ENCODE results near the gene HERPUD2. TPM values are rescaled to one million over a fixed set of nuclear protein-coding genes. Genes with fewer than 3 reads are reported as not detected.

HERPUD2 gene
- total and polyA plus RNA-seq, 2 of the 4 experiments (the other 2 are of a cell fraction): 22.2 to 27.2 TPM

GRCh38 chr7:35599645-35600044 is 95.3 kb downstream of the HERPUD2 start:
- CTCF ChIA-PET: no interaction called here
- no peaks in the 10 kb centered on the region for H3K79me1 ChIP-seq (ENCODE audit: low read depth in 1 of 2, low read length in 2 of 2)
- H3K14ac ChIP-seq (replicated peaks; ENCODE audit: low read depth, low read length): no peak overlapping the region
- no TSS peak for BruUV-seq (replicated peaks)
- in situ Hi-C loops (cut with MboI; ENCODE audit: low sequenced_read_pairs) (no loop called here), intact Hi-C loops (cut with micrococcal nuclease) (loop anchor here (1.0 kb wide), 1 partner anchor 33 kb away; no protein-coding TSS in a partner anchor), dilution Hi-C loops (cut with HindIII; ENCODE audit: low sequenced_read_pairs, unreplicated experiment) (no loop called here)
- POLR2A ChIA-PET (ENCODE audit: unreplicated experiment): interaction anchor here (0.6 kb wide), 1 partner anchor 12 kb away, joined by 3 read pairs; no protein-coding TSS in a partner anchor
- H2AFZ ChIP-seq (replicated peaks; ENCODE audit: low read length, poor library complexity): no peak overlapping the region
- H3K9ac ChIP-seq (ENCODE audit: low read depth, low read length): no peak overlapping the region
- no peaks in the 10 kb centered on the region for H4K20me1 ChIP-seq (ENCODE audit: insufficient read depth, low read length)
- WGBS, 2 experiments (ENCODE audit: extremely low coverage in 2 of 2, insufficient read length in 1 of 2): no CpG with 5 or more reads among the region's 1 CpG
- H2AK9ac ChIP-seq (replicated peaks; ENCODE audit: low read depth, low read length, poor library complexity): no peak overlapping the region
- H3K18ac ChIP-seq (ENCODE audit: low read depth, low read length): no peak overlapping the region
- H3K27ac ChIP-seq (ENCODE audit: insufficient read depth, low read length): no peak overlapping the region
- no peak overlapping the region for H2BK20ac ChIP-seq (ENCODE audit: low read depth, low read length)
- H2BK120ac ChIP-seq (ENCODE audit: low read depth, low read length): no peak overlapping the region
- DNase-seq: no peak
- H3K9me1 ChIP-seq (ENCODE audit: insufficient read depth, low read length): 0 out of 2 replicates have a peak, but pooled peaks cover 3% of the 10 kb centered on the region
- TF ChIP-seq RFX5 (IDR thresholded peaks at IDR 0.05; ENCODE audit: low read depth, low read length): no peak
- no peak for TF ChIP-seq SMC3 (IDR thresholded peaks at IDR 0.05; ENCODE audit: low read depth, low read length)
- no peak for TF ChIP-seq MXI1 (IDR thresholded peaks at IDR 0.05; ENCODE audit: borderline replicate concordance, low read depth, low read length)
- TF ChIP-seq BHLHE40 (IDR thresholded peaks at IDR 0.05; ENCODE audit: low read depth, low read length): no peak
- no peak for TF ChIP-seq ELK1 (IDR thresholded peaks at IDR 0.05; ENCODE audit: borderline replicate concordance, low read depth, low read length)
- no peak for TF ChIP-seq CHD1 (IDR thresholded peaks at IDR 0.05; ENCODE audit: low read depth, low read length)
- TF ChIP-seq POLR2A (IDR thresholded peaks at IDR 0.05; ENCODE audit: low read depth, low read length): no peak
- TF ChIP-seq FOS (IDR thresholded peaks at IDR 0.05; ENCODE audit: low read depth, low read length): no peak
- TF ChIP-seq MAFK (IDR thresholded peaks at IDR 0.05; ENCODE audit: low read depth, low read length): no peak
- no peak for TF ChIP-seq CTCF (conservative IDR thresholded peaks at IDR 0.05; ENCODE audit: low read depth, low read length)
- TF ChIP-seq USF2 (IDR thresholded peaks at IDR 0.05; ENCODE audit: low read depth, low read length): no peak
- no peak for TF ChIP-seq MAZ (IDR thresholded peaks at IDR 0.05; ENCODE audit: borderline replicate concordance, low read depth, low read length)
- TF ChIP-seq NFE2L2 (IDR thresholded peaks at IDR 0.05; ENCODE audit: low read depth, low read length): no peak
- no peak for TF ChIP-seq RCOR1 (IDR thresholded peaks at IDR 0.05; ENCODE audit: insufficient replicate concordance, low read length)
- TF ChIP-seq CEBPB (IDR thresholded peaks at IDR 0.05; ENCODE audit: low read depth, low read length): no peak
- TF ChIP-seq RAD21 (IDR thresholded peaks at IDR 0.05; ENCODE audit: low read length): no peak
- no peak for ATAC-seq (ENCODE audit: low read depth)
- H4K91ac ChIP-seq (ENCODE audit: insufficient read depth, low read depth, low read length): no peak overlapping the region
- H4K5ac ChIP-seq (ENCODE audit: low read depth, low read length): no peak overlapping the region
- H3K36me3 ChIP-seq (ENCODE audit: control insufficient read depth, insufficient read depth, low read length): no peaks in the 10 kb centered on the region
- H3K4me3 ChIP-seq (ENCODE audit: insufficient read depth, low read depth, low read length): no peak overlapping the region
- no peak overlapping the region for H3K4me2 ChIP-seq (ENCODE audit: low read depth, low read length)
- no peak overlapping the region for H3K56ac ChIP-seq (ENCODE audit: extremely low read depth, insufficient read depth, low read length)
- H3K27me3 ChIP-seq (ENCODE audit: control insufficient read depth, insufficient read depth, low read length): no peaks in the 10 kb centered on the region
- H4K8ac ChIP-seq (ENCODE audit: low read depth in 2 of 2, low read length in 2 of 2): no peak overlapping the region
- H3K23ac ChIP-seq (ENCODE audit: low read depth, low read length): no peak overlapping the region
- no peak overlapping the region for H2AK5ac ChIP-seq (ENCODE audit: low read depth, low read length)
- H2BK15ac ChIP-seq (ENCODE audit: low read depth, low read length): no peak overlapping the region
- no peak overlapping the region for H3K4ac ChIP-seq (ENCODE audit: low read depth, low read length)
- no peaks in the 10 kb centered on the region for H3K9me3 ChIP-seq (ENCODE audit: control insufficient read depth, insufficient read depth, low read length)
- peaks cover 8% of the 10 kb centered on the region for H3K4me1 ChIP-seq (ENCODE audit: control insufficient read depth, insufficient read depth, low read length)
- H2BK5ac ChIP-seq (ENCODE audit: low read depth, low read length, poor library complexity, severe bottlenecking): no peak overlapping the region
